Measurements from ENCODE around the gene GARS1. TPM values are rescaled to one million over a fixed set of nuclear protein-coding genes. Genes with fewer than 3 reads are reported as not detected.
"Not testable (repeated sequence)": the region's sequence is repeated elsewhere in the genome, so short reads cannot be mapped to it uniquely, and the experiment has no call there.

Gene GARS1
- polyA plus RNA-seq, 1 experiment: 1,118 TPM

DNA sequence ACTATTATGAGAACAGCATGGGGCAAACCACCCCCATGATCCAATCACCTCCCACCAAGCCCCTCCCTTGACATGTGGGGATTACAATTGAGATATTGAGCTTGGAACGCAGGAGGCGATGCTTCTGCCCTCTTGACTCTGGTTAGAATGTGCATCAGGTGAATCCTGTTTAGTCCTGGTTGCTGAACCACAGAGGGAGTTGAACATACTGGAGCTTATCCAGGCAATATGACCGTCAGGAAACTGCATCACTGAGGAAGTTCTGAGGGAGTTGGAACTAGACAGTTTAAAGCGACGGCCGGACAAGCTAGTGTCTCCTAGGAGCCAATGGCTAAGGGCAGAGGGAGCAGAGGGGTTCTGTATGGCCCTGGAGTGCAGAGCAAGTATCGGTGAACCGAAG lies 31.8 kb upstream of the GARS1 start:
- Histone ChIP-seq H3K27me3 (ENCODE audit: control insufficient read depth, insufficient read depth, low read length) (no peaks in the 10 kb centered on the region), H3K4me3 (ENCODE audit: low read depth, low read length) (no peak overlapping the region), H3K36me3 (ENCODE audit: control insufficient read depth, insufficient read depth, low read length) (peaks cover 1% of the 10 kb centered on the region; the same call in 1 of the 2 replicates)
- POLR2A ChIA-PET: no interaction called here
- TF ChIP-seq CTCF (IDR thresholded peaks at IDR 0.05; ENCODE audit: insufficient read depth, low read depth, low read length): no peak
- DNase-seq (ENCODE audit: low read depth): no peak
- CTCF ChIA-PET: interaction anchor here (0.6 to 10.7 kb wide), 9 partner anchors 15 to 398 kb away, joined by 3 to 178 read pairs (median 3); no protein-coding TSS in a partner anchor

GRCh38 chr7:30563326-30563942 lies 31.2 kb upstream of the GARS1 start:
- DNase-seq (ENCODE audit: low read depth): no peak
- POLR2A ChIA-PET: no interaction called here
- CTCF ChIA-PET: interaction anchor here (0.6 to 10.7 kb wide), 30 partner anchors 7 to 400 kb away, joined by 3 to 178 read pairs (median 4); no protein-coding TSS in a partner anchor

GRCh38 chr7:30564243-30564892 lies 30.3 kb upstream of the GARS1 start:
- DNase-seq (ENCODE audit: low read depth): no peak
- Histone ChIP-seq H3K27me3 (ENCODE audit: control insufficient read depth, insufficient read depth, low read length) (no peaks in the 10 kb centered on the region), H3K4me3 (ENCODE audit: low read depth, low read length) (no peak overlapping the region), H3K36me3 (ENCODE audit: control insufficient read depth, insufficient read depth, low read length) (peaks cover 1% of the 10 kb centered on the region; the same call in 1 of the 2 replicates)
- TF ChIP-seq CTCF (IDR thresholded peaks at IDR 0.05; ENCODE audit: insufficient read depth, low read depth, low read length): peak; percentile 83
- CTCF ChIA-PET: interaction anchor here (0.6 to 10.7 kb wide), 30 partner anchors 8 to 401 kb away, joined by 3 to 178 read pairs (median 3); no protein-coding TSS in a partner anchor
- POLR2A ChIA-PET: interaction anchor here (0.6 kb wide), 1 partner anchor 351 kb away, joined by 3 read pairs; no protein-coding TSS in a partner anchor

More at GRCh38 chr7:30563326-30563942, 31.2 kb upstream of the GARS1 start:
- TF ChIP-seq CTCF (IDR thresholded peaks at IDR 0.05; ENCODE audit: insufficient read depth, low read depth, low read length): no peak
- H3K4me3 ChIP-seq (ENCODE audit: low read depth, low read length): no peak overlapping the region
- no peaks in the 10 kb centered on the region for H3K27me3 ChIP-seq (ENCODE audit: control insufficient read depth, insufficient read depth, low read length)
- peaks cover 1% of the 10 kb centered on the region; the same call in 1 of the 2 replicates for H3K36me3 ChIP-seq (ENCODE audit: control insufficient read depth, insufficient read depth, low read length)

GRCh38 chr7:30566596-30566995 lies 28.1 kb upstream of the GARS1 start:
- Histone ChIP-seq H3K27me3 (ENCODE audit: control insufficient read depth, insufficient read depth, low read length) (no peaks in the 10 kb centered on the region), H3K36me3 (ENCODE audit: control insufficient read depth, insufficient read depth, low read length) (peaks cover 3% of the 10 kb centered on the region; the same call in 1 of the 2 replicates), H3K4me3 (ENCODE audit: low read depth, low read length) (no peak overlapping the region)
- TF ChIP-seq CTCF (IDR thresholded peaks at IDR 0.05; ENCODE audit: insufficient read depth, low read depth, low read length): no peak
- ChIA-PET CTCF (interaction anchor here (8.8 to 10.7 kb wide), 2 partner anchors 19 to 55 kb away, joined by 77 to 178 read pairs; no protein-coding TSS in a partner anchor), POLR2A (no interaction called here)
- DNase-seq (ENCODE audit: low read depth): no peak

GRCh38 chr7:30567081-30567480 lies 27.6 kb upstream of the GARS1 start:
- CTCF ChIA-PET: no interaction called here

GRCh38 chr7:30570238-30570637 lies 24.4 kb upstream of the GARS1 start:
- H3K4me3 ChIP-seq (ENCODE audit: low read depth, low read length); DNase-seq (ENCODE audit: low read depth); H3K27me3 ChIP-seq (ENCODE audit: control insufficient read depth, insufficient read depth, low read length); POLR2A ChIA-PET; H3K36me3 ChIP-seq (ENCODE audit: control insufficient read depth, insufficient read depth, low read length): not testable (repeated sequence)
- CTCF ChIA-PET: interaction anchor here (1.0 to 2.7 kb wide), 4 partner anchors 21 to 294 kb away, joined by 3 to 8 read pairs (median 4); no protein-coding TSS in a partner anchor

More at GRCh38 chr7:30567081-30567480, 27.6 kb upstream of the GARS1 start:
- no peak for TF ChIP-seq CTCF (IDR thresholded peaks at IDR 0.05; ENCODE audit: insufficient read depth, low read depth, low read length)
- Histone ChIP-seq H3K36me3 (ENCODE audit: control insufficient read depth, insufficient read depth, low read length) (peaks cover 2% of the 10 kb centered on the region; the same call in 1 of the 2 replicates), H3K4me3 (ENCODE audit: low read depth, low read length) (no peak overlapping the region), H3K27me3 (ENCODE audit: control insufficient read depth, insufficient read depth, low read length) (no peaks in the 10 kb centered on the region)
- no peak for DNase-seq (ENCODE audit: low read depth)
- POLR2A ChIA-PET: no interaction called here

All from BJ (cell line).